OCI-LY3 (cell line): ENCODE measurements around the gene SLC38A11.
A peak's percentile ranks its signal among the peaks of the same experiment; 100 is the strongest.

ENCODE experiments used
- H2AFZ ChIP-seq: fragments of 200-600, 300-600 bp; shearing (Covaris generic); 2 replicates; pipeline ENCODE4 v1.6.0; 2014; ENCODE audit warnings: antibody characterized with exemption, low read depth, low read length
- H3K27ac ChIP-seq: fragments of 200-600, 300-600 bp; sonication (generic); 2 replicates; pipeline ENCODE4 v1.5.1; 2014; ENCODE audit warnings: mild to moderate bottlenecking, low read length, moderate library complexity, mixed read lengths
- H3K27me3 ChIP-seq: fragments of 200-600, 300-600 bp; sonication (generic); 2 replicates; pipeline ENCODE4 v1.6.1; 2014; ENCODE audit warnings: low read depth, low read length, mixed read lengths
- H3K36me3 ChIP-seq: fragments of 200-600, 300-600 bp; sonication (generic); replicated peaks from 2 replicates; pipeline ENCODE3; 2014; ENCODE audit warnings: low read depth, low read length, mixed read lengths
- H3K4me1 ChIP-seq: fragments of 300-600, 200-600 bp; sonication (generic); 2 replicates; pipeline ENCODE4 v1.6.1; 2014; ENCODE audit warnings: low read length, mixed read lengths
- H3K4me2 ChIP-seq: fragments of 200-600, 300-600 bp; sonication (generic); 2 replicates; pipeline ENCODE4 v1.6.1; 2014; ENCODE audit warnings: low read length, mixed read lengths
- H3K4me3 ChIP-seq: fragments of 300-600, 200-600 bp; sonication (generic); 2 replicates; pipeline ENCODE4 v1.5.1; 2014; ENCODE audit warnings: antibody characterized with exemption, mild to moderate bottlenecking, low read length, moderate library complexity
- H3K79me2 ChIP-seq: fragments of 300-600, 200-600 bp; shearing (Covaris generic); 2 replicates; pipeline ENCODE4 v1.6.1; 2014; ENCODE audit warnings: mild to moderate bottlenecking, low read length, mixed read lengths
- H3K9ac ChIP-seq: fragments of 300-600, 200-600 bp; shearing (Covaris generic); 2 replicates; pipeline ENCODE4 v1.6.0; 2014; ENCODE audit warnings: mild to moderate bottlenecking, low read length, moderate library complexity
- H3K9me3 ChIP-seq: fragments of 200-600, 300-600 bp; shearing (Covaris generic); 2 replicates; pipeline ENCODE4 v1.6.1; 2014; ENCODE audit warnings: low read length, mixed read lengths; ENCODE audit not compliant: insufficient read depth
- H4K20me1 ChIP-seq: fragments of 200-600, 300-600 bp; sonication (generic); 2 replicates; pipeline ENCODE4 v1.6.1; 2016; ENCODE audit warnings: low read length, mixed read lengths; ENCODE audit not compliant: insufficient read depth
- EZH2phosphoT487 ChIP-seq: fragments of 200-600 bp; shearing (Covaris generic); IDR thresholded peaks from 2 replicates; pipeline ENCODE4 v1.6.1; 2018; ENCODE audit warnings: antibody characterized with exemption, mixed run types, low read depth
- TF ChIP-seq, protein P1 (sequence below): fragments of 200-600, 300-600 bp; sonication (generic); IDR thresholded peaks from 2 replicates; pipeline ENCODE4 v1.5.1; 2014; ENCODE audit warnings: antibody characterized with exemption, low read length, low read depth

SLC38A11 gene

DNA sequence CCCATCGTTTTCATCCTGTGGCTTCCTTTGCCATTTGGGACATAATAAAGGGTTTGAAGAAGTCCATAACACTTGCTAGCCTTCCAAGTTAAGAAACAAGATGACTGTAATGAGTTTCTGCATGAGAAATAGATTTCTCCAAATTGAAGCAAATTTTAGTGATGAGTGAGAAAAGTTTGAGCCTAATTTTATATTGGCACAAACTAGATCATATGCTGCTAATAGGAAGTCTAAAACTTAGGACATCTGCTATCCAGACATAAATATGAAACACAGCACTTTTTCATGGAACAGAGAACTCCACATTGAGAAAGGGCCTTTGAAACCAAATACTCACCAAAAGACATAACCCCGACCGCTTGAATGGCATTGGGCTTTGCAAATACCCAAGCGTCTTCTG is 39.8 kb downstream of the SLC38A11 start:
- Histone ChIP-seq H3K36me3 (no peaks in the 10 kb centered on the region), H3K27ac (no peak overlapping the region), H3K9me3 (no peaks in the 10 kb centered on the region), H4K20me1 (no peaks in the 10 kb centered on the region), H3K4me1 (peaks cover 44% of the 10 kb centered on the region), H3K9ac (no peak overlapping the region), H3K27me3 (no peaks in the 10 kb centered on the region), H3K4me3 (no peak overlapping the region), H2AFZ (no peak overlapping the region), H3K79me2 (no peaks in the 10 kb centered on the region), H3K4me2 (no peak overlapping the region)
- TF ChIP-seq, protein P1, sequence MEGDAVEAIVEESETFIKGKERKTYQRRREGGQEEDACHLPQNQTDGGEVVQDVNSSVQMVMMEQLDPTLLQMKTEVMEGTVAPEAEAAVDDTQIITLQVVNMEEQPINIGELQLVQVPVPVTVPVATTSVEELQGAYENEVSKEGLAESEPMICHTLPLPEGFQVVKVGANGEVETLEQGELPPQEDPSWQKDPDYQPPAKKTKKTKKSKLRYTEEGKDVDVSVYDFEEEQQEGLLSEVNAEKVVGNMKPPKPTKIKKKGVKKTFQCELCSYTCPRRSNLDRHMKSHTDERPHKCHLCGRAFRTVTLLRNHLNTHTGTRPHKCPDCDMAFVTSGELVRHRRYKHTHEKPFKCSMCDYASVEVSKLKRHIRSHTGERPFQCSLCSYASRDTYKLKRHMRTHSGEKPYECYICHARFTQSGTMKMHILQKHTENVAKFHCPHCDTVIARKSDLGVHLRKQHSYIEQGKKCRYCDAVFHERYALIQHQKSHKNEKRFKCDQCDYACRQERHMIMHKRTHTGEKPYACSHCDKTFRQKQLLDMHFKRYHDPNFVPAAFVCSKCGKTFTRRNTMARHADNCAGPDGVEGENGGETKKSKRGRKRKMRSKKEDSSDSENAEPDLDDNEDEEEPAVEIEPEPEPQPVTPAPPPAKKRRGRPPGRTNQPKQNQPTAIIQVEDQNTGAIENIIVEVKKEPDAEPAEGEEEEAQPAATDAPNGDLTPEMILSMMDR = no peak
- TF ChIP-seq EZH2phosphoT487 = no peak

DNA sequence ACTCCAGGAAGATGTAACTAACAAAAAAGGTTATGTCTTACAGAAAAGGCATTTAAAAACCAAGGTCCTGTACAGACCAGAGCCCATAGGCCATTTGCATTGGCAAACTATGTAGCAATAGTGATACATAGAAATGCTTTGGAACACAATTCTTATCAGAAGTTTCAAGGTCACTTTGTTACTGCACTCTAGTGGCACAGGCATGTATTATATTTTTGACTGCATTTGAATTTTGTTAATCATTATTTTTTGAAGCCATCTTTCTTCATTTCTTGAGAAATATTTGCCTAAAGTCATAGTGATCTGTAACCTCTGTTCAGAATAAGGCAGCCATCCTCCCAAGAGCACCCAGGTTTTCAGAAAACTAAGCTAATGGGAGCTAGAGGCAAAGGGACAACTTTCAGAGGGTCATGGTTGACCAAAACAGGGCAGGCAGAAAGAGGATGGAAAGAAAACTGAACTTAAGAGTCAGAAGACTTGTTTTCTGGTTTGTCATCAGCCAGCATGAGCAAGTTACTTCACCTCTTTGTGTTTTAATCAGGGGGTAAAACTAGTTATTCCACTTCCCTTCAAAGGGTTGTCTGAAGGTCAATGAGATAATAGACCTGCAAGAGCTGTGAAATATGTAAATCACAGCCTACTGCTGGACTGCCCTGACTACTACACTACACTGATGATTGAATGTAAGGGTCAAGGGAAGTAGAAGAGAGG is 41.5 kb downstream of the SLC38A11 start:
- peak overlapping the region; percentile 42 for H3K4me3 ChIP-seq

GRCh38 chr2:164913011-164913410 is 42.3 kb downstream of the SLC38A11 start:
- Histone ChIP-seq H3K4me3 (peak overlapping the region; percentile 42), H3K27me3 (no peaks in the 10 kb centered on the region), H3K9me3 (no peaks in the 10 kb centered on the region), H3K9ac (peak overlapping the region; percentile 16), H3K79me2 (no peaks in the 10 kb centered on the region), H3K4me1 (peaks cover 52% of the 10 kb centered on the region), H3K4me2 (peak overlapping the region; percentile 60), H2AFZ (peak overlapping the region; percentile 86), H4K20me1 (no peaks in the 10 kb centered on the region), H3K36me3 (no peaks in the 10 kb centered on the region), H3K27ac (peak overlapping the region; percentile 68)
- no peak for TF ChIP-seq EZH2phosphoT487
- TF ChIP-seq, protein P1 = no peak

More for the DNA sequence above, 41.5 kb downstream of the SLC38A11 start:
- Histone ChIP-seq H4K20me1 (no peaks in the 10 kb centered on the region), H2AFZ (peak overlapping the region; percentile 86), H3K9ac (peak overlapping the region; percentile 43), H3K9me3 (no peaks in the 10 kb centered on the region), H3K79me2 (no peaks in the 10 kb centered on the region), H3K27me3 (no peaks in the 10 kb centered on the region), H3K27ac (peak overlapping the region; percentile 68), H3K36me3 (no peaks in the 10 kb centered on the region), H3K4me2 (peak overlapping the region; percentile 60), H3K4me1 (peaks cover 52% of the 10 kb centered on the region)
- TF ChIP-seq, protein P1 = peak; percentile 58
- no peak for TF ChIP-seq EZH2phosphoT487

DNA sequence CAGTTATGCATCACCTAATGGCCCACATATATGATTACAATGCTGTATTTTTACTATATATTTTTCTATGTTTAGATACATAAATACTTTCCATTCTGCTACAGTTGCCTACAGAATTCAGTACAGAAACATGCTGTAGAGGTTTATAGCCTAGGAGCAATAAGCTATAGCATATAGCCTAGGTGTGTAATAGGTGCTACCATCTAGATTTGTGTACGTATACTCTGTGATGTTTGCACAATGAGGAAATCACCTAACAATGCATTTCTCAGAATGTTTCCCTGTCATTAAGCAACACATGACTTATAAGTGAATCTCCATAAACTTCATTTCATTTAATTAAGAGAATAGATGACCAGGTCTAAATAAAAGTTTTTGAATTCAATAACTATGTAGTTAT is 43.5 kb downstream of the SLC38A11 start:
- H3K9me3 ChIP-seq = no peaks in the 10 kb centered on the region
- H3K4me2 ChIP-seq = no peak overlapping the region
- no peak overlapping the region for H3K27ac ChIP-seq
- H3K27me3 ChIP-seq = no peaks in the 10 kb centered on the region
- TF ChIP-seq, protein P1 = no peak
- no peak for TF ChIP-seq EZH2phosphoT487
- H3K4me1 ChIP-seq = peaks cover 52% of the 10 kb centered on the region
- no peaks in the 10 kb centered on the region for H4K20me1 ChIP-seq
- H3K9ac ChIP-seq = no peak overlapping the region
- no peaks in the 10 kb centered on the region for H3K36me3 ChIP-seq
- H3K4me3 ChIP-seq = no peak overlapping the region
- H3K79me2 ChIP-seq = no peaks in the 10 kb centered on the region
- no peak overlapping the region for H2AFZ ChIP-seq
